Measurements from ENCODE around the gene ADGRD1. TPM values are rescaled to one million over a fixed set of nuclear protein-coding genes. Genes with fewer than 3 reads are reported as not detected.
"Not testable (repeated sequence)": the region's sequence is repeated elsewhere in the genome, so short reads cannot be mapped to it uniquely, and the experiment has no call there.

The ADGRD1 gene
- polyA plus RNA-seq, 10 donors: 7.9 to 15.7 (median 12.0) TPM

DNA sequence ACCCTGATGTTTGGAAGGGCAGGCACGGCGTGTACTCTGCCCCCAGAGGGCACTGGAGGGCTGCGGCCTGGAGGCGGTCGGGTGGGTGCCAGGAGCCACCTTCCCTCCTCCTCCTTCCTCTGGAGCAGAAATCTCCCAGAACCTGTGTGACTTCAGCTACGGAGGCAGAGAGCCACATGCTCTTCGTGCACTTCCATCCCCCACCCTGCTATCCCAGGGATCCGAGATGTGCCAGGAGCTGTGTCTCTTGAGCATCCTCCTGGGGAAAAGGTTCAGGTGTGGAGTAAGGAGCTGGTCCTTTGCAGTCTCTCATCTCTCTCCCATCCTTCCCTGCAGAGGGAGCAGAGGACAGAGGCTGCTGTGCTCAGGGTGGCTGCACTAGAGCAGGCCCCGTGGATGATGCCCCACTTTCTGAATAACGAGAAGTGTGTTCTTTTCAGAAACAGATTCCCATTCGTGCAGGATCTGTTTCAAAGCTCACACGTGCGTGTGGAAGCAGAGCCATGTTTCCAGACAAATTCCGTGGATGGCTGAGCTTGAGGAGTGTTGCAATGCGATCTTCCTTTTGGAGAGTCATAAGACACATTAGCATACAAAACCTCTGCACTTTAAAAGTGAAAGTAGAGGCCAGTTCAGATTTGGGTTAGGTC, 162.9 kb downstream of the ADGRD1 start:
- peak in 2 of 3 donors; percentile 44 to 77 for DNase-seq

DNA sequence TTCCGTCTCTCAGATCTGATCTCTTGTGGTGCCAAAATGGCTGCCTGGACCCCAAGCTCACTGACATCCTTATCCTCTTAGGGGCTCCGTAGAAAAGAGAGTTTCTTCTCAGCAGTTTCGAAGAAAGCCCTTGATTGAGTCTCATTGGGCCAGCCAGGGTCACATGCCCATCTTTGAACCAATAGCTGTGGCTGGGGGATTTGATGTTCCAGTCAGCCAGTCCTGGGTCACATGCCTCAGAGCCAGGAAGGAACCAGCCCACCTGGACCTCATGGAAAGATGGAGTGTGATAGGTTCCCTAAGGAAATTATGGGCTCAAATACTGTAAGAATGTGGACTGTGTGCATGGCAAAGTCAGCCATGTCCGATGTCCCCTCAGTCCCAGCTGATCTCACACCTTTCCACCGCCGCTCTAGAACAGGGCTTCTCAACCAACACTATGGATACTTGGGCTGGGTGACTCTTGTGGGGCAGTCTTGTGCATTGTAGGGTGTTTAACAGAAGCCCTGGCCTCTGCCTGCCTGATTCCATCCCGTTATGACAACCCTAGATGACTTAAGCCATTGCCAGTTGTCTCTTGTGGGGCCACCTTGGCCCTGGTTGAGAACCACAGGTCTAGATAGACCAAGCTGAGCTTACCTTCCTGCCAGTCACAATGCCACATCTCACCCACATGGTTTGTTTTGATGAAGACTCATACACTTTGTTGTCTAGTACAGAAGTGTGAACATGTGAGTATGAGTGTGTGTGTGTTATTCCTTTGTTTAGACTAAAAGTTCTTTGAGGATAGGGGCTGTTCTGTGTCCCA, 163.9 kb downstream of the ADGRD1 start:
- DNase-seq: no peak

DNA sequence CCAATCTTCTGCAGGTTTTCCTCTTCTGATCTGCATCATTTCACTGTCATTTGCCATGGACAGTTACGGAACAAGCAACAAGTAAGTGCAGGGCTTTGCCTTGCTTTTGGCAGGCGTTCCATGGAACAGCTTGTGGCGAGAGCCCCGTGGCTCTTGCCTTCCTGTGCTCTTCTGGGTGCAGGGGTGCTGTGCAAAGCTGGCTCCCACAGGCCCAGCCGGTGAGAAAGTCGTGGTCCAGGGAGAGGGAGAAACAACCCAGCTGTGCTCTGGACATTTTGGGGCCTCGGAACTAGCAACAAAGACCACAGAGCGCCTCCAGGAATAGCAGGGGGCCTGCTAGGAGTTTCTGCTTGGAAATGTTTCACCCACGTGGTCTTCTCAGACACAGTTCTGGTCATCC, 164.7 kb downstream of the ADGRD1 start:
- no peak for DNase-seq

DNA sequence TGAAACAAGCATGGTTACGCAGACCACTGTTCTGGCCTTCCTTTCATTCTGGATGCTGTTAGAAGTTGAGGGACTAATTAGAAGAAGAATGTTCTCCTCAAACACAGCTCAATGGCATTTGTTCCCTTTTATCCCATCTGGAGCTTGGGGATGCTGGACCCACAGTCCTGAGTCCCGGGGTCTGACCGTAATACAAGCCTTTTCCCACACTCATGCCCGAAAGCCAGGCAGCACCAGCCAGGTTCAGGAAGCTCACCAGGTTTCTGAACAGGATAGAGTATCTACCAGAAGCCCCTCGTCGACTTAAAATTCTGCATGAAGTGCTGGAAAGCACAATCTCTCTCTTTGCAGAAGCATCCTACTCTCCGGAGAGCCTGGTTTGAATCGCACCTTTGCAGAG, 165.6 kb downstream of the ADGRD1 start:
- not testable (repeated sequence) for DNase-seq

DNA sequence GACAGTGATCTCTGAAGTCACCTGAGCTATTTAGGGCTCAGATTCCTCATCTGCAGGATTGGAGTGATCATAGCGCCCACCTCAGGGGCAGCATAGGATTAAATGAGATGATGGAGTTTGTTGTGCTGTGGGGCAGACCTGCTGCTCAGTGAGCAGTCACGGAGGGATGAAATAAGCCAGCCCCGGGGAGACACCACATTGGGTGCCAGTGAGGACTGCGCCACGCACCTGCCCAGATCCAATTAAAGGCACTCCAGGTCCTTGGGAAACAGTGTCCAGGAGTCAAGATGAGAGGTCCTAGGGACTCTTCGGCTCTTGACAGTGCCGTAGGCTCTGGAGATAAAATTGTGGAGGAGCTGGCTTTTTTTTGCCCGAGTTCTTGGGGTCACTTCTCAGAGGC, 166.2 kb downstream of the ADGRD1 start:
- DNase-seq: no peak

DNA sequence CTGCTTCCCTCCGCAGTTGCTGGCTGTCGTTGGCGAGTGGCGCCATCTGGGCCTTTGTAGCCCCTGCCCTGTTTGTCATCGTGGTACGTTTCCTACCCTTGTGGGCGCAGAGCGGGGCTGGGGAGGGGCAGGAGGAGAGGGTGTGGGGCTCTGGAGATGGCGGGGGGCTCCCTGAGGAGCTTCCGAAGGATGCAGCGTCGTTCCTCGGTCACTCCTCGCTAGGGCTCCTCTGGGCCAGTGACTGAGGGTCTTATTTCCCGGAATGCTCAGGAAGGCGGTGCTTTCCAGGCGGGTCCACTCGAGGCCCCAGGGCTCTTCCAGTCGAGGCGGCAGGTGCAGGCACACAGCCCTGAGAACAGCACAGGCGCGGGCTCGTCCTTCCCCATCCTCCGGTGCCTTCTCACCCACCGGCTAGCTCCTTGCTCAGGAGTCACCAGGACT, 167.1 kb downstream of the ADGRD1 start:
- DNase-seq: no peak

DNA sequence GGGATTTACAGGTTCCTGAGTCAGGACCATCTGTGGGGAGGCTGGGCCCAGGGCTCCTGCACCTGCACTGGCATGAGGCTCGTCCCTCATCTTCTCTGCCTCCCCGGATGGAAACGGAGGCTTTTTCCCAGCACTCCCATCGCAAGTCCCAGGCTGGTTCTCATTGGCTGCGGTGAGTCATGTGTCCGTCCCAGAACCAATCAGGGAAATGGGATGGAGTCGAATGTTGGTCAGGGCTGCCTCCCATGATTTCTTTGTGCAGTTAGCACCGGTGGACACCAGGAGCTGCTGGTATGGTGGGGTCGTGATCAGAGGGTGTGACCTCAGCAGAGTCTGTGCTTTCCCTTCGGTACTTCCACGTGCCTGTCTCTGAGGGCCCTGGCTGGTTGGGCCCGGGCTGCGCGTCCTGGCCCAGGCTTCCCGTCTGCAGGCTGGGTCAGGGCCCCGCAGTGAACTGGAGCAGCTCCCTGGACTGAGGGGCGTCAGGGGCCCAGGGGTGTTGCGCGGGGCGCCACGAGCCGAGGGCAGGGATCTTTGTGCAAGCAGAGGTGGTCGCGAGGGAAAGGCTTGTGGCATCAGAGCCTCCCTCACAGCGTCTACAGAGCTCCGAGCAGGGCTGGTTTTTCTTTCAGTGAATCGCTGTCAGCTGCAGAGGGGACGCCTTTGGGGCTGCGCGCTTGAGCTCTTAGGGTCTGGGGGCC, 168.1 kb downstream of the ADGRD1 start:
- no peak for DNase-seq

DNA sequence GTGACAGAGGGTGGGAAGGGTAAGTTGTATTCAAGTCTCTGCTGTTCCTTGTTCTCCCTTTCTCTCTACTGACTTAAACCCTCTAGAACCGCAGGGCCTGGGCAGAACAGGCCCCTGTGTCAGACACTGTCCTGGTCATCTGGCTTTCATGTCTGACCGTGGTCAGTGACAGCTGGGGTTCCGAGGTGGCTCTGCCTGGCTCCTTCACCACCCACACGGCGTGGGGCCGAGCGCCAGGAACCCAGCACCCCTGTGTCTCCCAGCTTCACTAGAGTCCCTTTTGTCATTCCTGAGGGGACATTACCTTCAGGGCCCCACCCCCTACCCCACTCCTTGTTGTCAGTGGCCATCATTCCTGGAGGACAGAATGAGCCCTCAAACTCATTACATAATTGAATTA, 168.9 kb downstream of the ADGRD1 start:
- no peak for DNase-seq

DNA sequence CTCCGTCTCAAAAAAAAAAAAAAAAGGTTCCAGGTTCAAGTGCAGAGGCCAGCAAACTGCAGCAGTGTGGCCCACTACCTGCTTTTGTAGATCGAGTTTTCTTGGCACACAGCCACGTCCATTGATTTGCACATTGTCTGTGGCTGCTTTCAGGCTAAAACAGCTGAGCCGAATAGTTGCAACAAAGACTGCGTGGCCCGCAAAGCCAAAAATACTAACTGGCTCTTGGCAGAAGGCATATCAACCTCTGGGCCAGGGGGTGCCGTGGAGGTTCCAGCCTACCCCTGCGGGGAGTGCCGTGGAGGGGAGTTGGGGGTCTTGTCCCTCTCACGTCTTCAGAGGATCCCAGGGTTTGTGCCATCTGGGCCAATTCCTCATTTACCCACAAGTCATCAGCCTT, 170.1 kb downstream of the ADGRD1 start:
- DNase-seq: no peak

DNA sequence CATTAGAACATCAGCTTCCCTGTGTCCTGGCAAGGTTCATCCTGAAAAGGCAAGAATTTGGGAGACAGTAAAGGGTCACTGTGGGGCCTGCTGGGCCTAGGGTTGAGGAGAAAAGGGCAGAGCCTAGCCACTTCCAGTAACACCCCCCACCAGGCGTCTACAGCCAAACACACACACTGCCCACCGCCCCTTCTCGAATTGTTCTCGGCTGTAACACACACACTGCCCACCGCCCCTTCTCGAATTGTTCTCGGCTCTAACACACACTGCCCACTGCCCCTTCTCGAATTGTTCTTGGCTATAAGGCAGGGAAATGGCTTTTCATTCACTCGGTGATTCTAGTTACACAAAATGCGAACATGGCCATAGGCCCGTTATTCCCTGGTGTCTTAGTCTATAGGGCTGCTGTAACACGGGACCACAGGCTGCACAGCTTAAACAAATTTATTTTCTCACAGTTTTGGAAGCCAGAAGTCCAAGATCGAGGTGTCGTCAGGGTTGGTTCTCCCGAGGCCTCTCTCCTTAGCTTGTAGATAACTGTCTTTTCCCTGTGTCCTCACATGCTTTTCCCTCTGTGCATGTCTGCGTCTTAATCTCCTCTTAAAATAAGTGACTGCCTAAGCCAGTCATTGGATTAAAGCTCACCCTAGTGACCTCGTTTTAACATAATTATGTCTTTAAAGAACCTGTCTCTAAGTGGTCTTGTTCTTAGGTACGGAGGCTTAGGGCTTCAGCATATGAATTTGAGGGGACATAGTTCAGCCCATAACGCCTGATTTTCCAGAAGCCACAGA, 171.0 kb downstream of the ADGRD1 start:
- DNase-seq: no peak

DNA sequence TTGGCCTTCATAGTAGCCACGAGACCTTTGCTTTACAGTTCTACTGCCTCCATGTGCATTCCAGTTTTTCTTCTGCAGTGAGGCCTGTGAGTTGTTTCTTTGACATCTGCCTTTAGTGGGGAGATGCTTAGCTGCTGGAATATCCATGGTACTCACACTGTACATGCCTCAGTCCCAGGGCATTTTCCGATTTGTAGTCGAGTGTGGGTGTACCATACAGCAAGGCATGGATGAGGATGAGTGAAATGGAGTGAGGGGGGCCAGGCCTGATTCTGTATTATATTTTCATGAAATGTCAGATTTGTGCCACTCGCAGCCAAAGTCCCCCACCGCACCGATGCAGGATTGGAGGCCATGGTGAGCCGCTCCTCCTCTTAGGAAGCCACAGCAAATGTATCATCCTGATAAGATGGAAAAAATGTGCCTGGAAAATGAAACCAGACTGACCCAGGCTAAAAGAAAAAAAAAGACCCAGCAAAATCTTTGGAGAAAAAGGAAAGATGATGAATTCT, 173.0 kb downstream of the ADGRD1 start:
- DNase-seq: no peak

DNA sequence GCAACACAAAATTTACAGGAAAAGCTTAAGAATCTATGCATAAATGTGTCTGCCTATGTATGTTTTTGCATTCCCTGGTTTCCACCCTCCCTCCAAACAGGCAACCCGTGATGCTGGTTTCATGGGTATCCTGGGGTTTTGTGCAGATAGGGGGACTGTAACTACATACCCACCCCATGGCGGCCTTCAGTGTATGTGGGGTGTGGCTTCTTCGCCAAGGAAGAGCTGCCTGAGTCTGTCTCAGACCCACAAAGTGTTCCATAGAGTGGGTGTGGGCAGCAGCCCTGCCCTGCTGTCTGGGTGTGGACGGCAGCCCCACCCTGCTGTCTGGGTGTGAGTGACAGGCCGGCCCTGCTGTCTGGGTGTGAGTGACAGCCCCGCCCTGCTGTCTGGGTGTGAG, 174.8 kb downstream of the ADGRD1 start:
- DNase-seq: no peak

DNA sequence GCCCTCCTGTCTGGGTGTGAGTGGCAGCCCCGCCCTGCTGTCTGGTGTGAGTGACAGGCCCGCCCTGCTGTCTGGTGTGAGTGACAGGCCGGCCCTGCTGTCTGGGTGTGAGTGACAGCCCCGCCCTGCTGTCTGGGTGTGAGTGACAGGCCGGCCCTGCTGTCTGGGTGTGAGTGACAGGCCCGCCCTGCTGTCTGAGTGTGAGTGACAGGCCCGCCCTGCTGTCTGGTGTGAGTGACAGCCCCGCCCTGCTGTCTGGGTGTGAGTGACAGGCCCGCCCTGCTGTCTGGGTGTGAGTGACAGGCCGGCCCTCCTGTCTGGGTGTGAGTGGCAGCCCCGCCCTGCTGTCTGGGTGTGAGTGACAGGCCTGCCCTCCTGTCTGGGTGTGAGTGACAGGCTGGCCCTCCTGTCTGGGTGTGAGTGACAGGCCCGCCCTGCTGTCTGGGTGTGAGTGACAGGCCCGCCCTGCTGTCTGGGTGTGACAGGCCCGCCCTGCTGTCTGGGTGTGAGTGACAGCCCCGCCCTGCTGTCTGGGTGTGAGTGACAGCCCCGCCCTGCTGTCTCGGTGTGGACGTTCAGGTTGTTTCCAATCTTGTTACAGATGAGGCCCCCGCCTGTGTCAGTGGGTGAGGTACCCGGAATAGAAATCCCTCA, 175.4 kb downstream of the ADGRD1 start:
- not testable (repeated sequence) for DNase-seq

DNA sequence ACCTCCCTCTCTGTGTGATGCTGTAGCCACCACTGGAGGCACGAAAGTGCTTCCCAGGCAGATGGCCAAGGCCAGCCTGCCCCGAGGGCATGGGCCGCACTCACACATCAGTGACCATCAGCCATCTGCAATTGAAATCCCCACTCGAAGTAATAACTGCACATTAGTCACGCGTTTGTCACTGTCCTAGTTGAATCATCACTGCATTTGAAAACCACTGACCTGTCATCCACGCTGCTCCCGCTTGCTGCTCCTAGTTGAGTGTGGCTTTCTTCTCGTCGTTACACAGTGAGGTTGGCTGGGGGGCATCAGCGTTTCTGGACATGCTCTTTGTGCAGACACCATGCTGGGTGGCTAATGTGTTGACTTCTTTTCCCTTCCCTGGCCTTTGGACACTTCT, 176.1 kb downstream of the ADGRD1 start:
- DNase-seq: no peak

DNA sequence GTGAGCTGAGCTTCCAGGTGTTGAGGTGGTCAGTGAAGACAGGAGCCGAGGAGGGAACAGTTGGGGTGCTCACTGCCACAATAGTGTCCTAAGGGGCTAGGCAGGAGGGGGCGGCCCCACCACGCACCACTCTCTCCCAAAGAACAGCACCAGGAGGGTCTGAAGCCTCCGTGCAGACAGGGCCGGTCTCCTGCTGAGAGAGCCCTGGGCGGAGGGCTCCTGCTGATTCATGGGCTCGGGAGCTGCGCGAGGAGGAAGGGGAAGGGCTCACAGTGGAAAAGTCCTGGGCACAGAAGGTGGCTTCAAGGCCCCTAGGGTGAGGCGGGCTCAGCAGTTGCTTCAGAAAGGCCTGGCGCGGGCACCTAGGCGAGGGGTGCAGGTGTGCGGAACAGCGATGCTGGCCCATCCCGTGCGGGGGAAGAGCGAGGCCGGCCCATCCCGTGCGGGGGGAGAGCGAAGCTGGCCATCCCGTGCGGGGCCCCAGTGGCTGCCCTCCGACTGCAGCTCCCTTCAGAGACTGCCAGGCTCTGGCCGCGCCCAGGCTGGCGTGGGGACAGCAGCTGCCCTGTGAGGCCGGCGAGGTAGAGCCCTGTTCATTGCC, 176.7 kb downstream of the ADGRD1 start:
- no peak for DNase-seq

DNA sequence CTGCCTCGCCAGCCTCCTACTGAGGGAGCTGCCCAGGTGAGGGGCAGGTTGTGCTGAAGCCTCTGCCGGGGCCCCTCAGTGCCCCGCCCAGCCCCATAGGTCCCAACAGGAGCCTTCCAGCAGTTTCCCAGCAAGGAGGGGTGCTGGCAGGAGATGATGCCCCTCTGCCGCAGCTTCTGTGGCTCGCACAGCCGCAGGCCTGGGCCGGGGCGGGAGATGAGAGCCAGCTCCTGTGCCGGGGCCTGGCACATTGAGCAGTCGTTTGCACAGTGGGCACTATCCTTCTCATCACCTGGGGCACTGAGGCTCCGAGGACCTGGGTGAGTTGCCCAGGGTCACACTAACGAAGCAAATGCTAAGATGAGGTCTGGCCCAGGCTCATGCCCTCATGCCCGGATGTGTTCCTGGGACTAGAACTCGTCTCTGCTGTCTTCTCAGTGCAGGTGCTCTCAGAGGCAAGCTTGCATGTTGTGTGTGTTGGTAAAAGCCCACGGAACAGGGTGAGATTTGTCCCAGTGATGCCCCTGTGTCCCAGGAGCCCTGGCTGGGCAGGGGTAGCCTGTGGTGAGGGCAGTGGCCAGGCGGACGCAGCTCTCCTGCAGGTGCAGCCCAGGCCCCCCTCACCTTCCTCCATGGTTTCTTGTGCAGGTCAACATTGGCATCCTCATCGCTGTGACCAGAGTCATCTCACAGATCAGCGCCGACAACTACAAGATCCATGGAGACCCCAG, 177.5 kb downstream of the ADGRD1 start:
- no peak for DNase-seq

DNA sequence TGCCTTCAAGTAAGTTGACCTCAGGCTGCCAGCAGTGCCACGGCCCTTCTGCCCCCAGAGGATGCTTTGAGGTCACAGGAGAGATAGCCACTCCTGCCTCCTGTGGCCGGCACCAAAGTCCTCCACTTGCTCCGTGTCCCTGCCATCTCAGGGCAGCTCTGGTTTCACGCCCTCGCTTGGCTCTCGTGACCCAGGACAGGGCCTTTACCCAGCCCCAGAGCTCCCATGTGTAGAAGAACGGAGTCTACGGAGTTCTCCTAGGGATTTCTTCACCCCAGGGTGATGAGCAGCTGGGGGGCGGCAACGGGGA, 178.1 kb downstream of the ADGRD1 start:
- no peak for DNase-seq

DNA sequence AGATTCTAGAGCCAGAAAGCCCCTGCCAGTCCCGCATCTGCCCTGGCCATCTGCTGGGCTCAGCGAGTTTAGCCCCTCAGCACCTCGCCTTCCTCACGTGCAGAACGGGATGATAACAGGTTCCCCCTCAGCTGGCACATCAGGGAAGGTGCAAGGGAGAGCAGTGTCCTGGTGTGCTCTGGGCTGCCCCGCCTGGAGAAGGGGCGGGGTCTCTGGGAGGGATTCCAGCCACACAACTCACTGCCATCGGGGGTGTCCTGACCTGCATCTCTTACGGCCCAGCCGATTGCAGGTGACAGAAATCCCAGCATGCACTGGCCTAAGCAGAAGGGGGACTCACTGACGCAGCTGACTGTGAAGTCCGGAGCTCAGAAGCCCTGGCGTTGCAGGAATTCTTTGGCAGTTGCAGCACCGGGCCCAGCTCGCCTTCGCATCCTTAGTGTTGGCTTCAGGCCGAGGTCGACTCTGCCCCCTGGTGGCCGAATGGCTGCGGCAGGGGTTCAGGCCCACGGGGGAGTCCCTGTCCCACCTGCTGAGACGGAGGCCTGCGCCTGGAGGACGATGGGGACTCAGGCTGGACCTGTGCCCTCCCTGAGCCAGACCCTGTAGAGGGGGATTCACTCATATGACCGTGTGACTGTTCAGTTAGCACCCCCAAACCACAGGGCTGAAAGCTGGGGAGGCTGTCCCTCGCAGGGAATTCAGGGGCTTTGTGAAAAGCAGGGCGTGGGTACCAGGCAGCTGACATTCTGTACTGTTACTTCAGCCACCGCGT, 178.6 kb downstream of the ADGRD1 start:
- peak; percentile 52 to 85 (median 74) for DNase-seq

Measured in muscle of back (tissue), 11 donors.